KOPT-K1 (cell line): ENCODE results near the gene FCN2.

ENCODE experiments used
- H3K27ac ChIP-seq: fragments of 200-600 bp; sonication (generic); 2 replicates; pipeline ENCODE4 v1.5.1; 2016; ENCODE audit warnings: antibody characterized with exemption, mild to moderate bottlenecking, low read depth, low read length; ENCODE audit not compliant: poor library complexity, severe bottlenecking
- H3K36me3 ChIP-seq: fragments of 200-600 bp; sonication (generic); 2 replicates; pipeline ENCODE4 v1.5.1; 2017; ENCODE audit warnings: antibody characterized with exemption, mild to moderate bottlenecking, low read length, moderate library complexity; ENCODE audit not compliant: insufficient read depth
- H3K9me3 ChIP-seq: fragments of 200-600 bp; sonication (generic); 2 replicates; pipeline ENCODE4 v1.5.1; 2017; ENCODE audit warnings: antibody characterized with exemption, low read length, mild to moderate bottlenecking; ENCODE audit not compliant: insufficient read depth, poor library complexity, severe bottlenecking

FCN2 gene

GRCh38 chr9:134895908-134896833 lies 15.6 kb downstream of the FCN2 start:
- H3K36me3 ChIP-seq: no peaks in the 10 kb centered on the region
- no peak overlapping the region for H3K27ac ChIP-seq
- no peaks in the 10 kb centered on the region for H3K9me3 ChIP-seq

- H3K9me3 ChIP-seq: no peaks in the 10 kb centered on the region
- H3K27ac ChIP-seq: no peak overlapping the region
- H3K36me3 ChIP-seq: no peaks in the 10 kb centered on the region
Measured at GRCh38 chr9:134896834-134897583, 16.4 kb downstream of the FCN2 start.

GRCh38 chr9:134897584-134898170 lies 17.1 kb downstream of the FCN2 start:
- H3K9me3 ChIP-seq: no peaks in the 10 kb centered on the region
- H3K27ac ChIP-seq: no peak overlapping the region
- no peaks in the 10 kb centered on the region for H3K36me3 ChIP-seq

GRCh38 chr9:134898319-134898718 lies 17.7 kb downstream of the FCN2 start:
- Histone ChIP-seq H3K9me3 (no peaks in the 10 kb centered on the region), H3K36me3 (no peaks in the 10 kb centered on the region), H3K27ac (no peak overlapping the region)

GRCh38 chr9:134899168-134899567 lies 18.6 kb downstream of the FCN2 start:
- Histone ChIP-seq H3K36me3 (no peaks in the 10 kb centered on the region), H3K9me3 (no peaks in the 10 kb centered on the region), H3K27ac (no peak overlapping the region)

- Histone ChIP-seq H3K27ac (no peak overlapping the region), H3K9me3 (no peaks in the 10 kb centered on the region), H3K36me3 (no peaks in the 10 kb centered on the region)
Measured at GRCh38 chr9:134899818-134900217, 19.2 kb downstream of the FCN2 start.

- Histone ChIP-seq H3K36me3 (no peaks in the 10 kb centered on the region), H3K9me3 (no peaks in the 10 kb centered on the region), H3K27ac (no peak overlapping the region)
Measured at GRCh38 chr9:134902936-134903335, 22.3 kb downstream of the FCN2 start.

GRCh38 chr9:134908524-134909309 lies 28.1 kb downstream of the FCN2 start:
- H3K27ac ChIP-seq: no peak overlapping the region
- H3K9me3 ChIP-seq: no peaks in the 10 kb centered on the region

GRCh38 chr9:134909511-134910481 lies 29.2 kb downstream of the FCN2 start:
- no peaks in the 10 kb centered on the region for H3K36me3 ChIP-seq

More at GRCh38 chr9:134908524-134909309, 28.1 kb downstream of the FCN2 start:
- no peaks in the 10 kb centered on the region for H3K36me3 ChIP-seq

GRCh38 chr9:134912126-134912840 lies 31.7 kb downstream of the FCN2 start:
- no peaks in the 10 kb centered on the region for H3K9me3 ChIP-seq
- H3K36me3 ChIP-seq: no peaks in the 10 kb centered on the region
- no peak overlapping the region for H3K27ac ChIP-seq

More at GRCh38 chr9:134909511-134910481, 29.2 kb downstream of the FCN2 start:
- no peak overlapping the region for H3K27ac ChIP-seq
- H3K9me3 ChIP-seq: no peaks in the 10 kb centered on the region

GRCh38 chr9:134913041-134913712 lies 32.6 kb downstream of the FCN2 start:
- no peaks in the 10 kb centered on the region for H3K9me3 ChIP-seq
- H3K27ac ChIP-seq: no peak overlapping the region
- no peaks in the 10 kb centered on the region for H3K36me3 ChIP-seq

- H3K36me3 ChIP-seq: no peaks in the 10 kb centered on the region
- peaks cover 3% of the 10 kb centered on the region for H3K9me3 ChIP-seq
- no peak overlapping the region for H3K27ac ChIP-seq
Measured at GRCh38 chr9:134913713-134914500, 33.3 kb downstream of the FCN2 start.
